ENCODE data around the gene PDE6C. TPM values are rescaled to one million over a fixed set of nuclear protein-coding genes. Genes with fewer than 3 reads are reported as not detected.

Gene PDE6C
- total RNA-seq, 4 donors from 2014 or later: not detected

DNA sequence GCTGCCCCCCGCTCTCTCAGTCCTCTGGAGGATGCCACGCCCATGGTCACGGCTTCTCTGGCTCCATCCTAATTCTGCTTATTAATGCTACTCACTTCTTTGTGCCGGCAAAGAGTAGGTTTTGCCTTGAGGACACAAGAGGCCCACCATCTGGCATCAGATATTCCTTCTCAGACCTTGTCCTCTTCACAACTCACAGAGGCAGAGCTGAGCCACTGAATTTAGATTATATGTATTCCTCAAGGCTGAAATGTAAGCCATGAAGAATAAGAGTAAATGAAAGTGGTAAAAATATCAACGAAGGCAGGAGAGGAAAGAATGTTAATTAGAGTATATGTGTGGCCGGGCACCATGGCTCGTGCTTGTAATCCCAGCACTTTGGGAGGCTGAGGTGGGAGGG is 17.8 kb upstream of the PDE6C start:
- intact Hi-C loops (cut with DNase I; ENCODE audit: low total_unique reads): no loop called here
- no peaks in the 10 kb centered on the region for H3K9me3 ChIP-seq
- TF ChIP-seq, protein P1, sequence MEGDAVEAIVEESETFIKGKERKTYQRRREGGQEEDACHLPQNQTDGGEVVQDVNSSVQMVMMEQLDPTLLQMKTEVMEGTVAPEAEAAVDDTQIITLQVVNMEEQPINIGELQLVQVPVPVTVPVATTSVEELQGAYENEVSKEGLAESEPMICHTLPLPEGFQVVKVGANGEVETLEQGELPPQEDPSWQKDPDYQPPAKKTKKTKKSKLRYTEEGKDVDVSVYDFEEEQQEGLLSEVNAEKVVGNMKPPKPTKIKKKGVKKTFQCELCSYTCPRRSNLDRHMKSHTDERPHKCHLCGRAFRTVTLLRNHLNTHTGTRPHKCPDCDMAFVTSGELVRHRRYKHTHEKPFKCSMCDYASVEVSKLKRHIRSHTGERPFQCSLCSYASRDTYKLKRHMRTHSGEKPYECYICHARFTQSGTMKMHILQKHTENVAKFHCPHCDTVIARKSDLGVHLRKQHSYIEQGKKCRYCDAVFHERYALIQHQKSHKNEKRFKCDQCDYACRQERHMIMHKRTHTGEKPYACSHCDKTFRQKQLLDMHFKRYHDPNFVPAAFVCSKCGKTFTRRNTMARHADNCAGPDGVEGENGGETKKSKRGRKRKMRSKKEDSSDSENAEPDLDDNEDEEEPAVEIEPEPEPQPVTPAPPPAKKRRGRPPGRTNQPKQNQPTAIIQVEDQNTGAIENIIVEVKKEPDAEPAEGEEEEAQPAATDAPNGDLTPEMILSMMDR (IDR thresholded peaks at IDR 0.05): no peak
- no peak for TF ChIP-seq POLR2A (IDR thresholded peaks at IDR 0.05)

DNA sequence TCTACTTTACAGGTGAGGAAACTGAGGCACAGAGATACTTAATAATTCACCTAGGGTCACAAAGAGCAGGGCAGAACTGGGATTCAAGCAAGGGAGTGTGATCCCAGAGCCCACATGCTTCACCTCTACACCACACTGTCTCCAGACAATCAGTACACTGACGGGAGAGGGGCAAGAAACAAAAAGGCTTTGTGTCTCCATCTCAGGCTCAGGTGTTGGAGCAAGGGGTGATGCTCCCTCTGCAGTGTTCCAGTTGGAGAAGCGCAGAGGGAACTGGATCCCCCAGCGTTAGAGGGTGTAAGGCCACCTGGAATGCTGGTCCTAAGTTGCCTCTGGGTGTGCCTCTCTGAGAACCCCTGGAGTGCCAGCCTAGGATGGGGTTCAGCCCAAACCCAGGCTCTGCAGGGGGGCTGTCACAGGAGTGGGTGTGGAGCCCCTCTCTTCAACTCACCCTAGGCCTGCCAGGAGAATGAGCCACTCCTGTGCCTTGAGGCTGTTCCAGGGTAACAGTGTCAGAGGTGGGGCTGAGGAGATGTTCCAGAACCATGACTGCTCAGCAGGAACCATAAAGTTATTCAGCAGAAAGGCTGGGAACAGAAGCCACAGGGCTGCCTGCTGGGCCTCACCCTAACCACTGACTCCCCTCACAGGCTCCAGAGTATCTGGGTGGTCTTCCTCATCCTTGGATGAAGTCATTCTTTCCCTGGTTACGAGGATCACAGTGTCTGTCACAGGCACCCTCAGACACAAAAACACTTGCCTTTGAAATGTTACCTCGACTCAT is 16.8 kb upstream of the PDE6C start:
- no peak overlapping the region for H3K27ac ChIP-seq
- no peaks in the 10 kb centered on the region for H3K36me3 ChIP-seq
- H3K9me3 ChIP-seq: no peaks in the 10 kb centered on the region
- intact Hi-C loops (cut with DNase I; ENCODE audit: low total_unique reads): no loop called here
- TF ChIP-seq POLR2A (IDR thresholded peaks at IDR 0.05): no peak
- TF ChIP-seq, protein P1 (IDR thresholded peaks at IDR 0.05): no peak
- DNase-seq: no peak
- peaks cover 0 to under 1% of the 10 kb centered on the region in 2 donors for H3K4me1 ChIP-seq
- no peaks in the 10 kb centered on the region for H3K27me3 ChIP-seq
- H3K4me3 ChIP-seq: no peak overlapping the region

More for the DNA sequence above, 17.8 kb upstream of the PDE6C start:
- H3K4me1 ChIP-seq: no peaks in the 10 kb centered on the region
- H3K36me3 ChIP-seq: no peaks in the 10 kb centered on the region
- no peaks in the 10 kb centered on the region for H3K27me3 ChIP-seq
- DNase-seq: no peak
- H3K4me3 ChIP-seq: no peak overlapping the region
- H3K27ac ChIP-seq: no peak overlapping the region

DNA sequence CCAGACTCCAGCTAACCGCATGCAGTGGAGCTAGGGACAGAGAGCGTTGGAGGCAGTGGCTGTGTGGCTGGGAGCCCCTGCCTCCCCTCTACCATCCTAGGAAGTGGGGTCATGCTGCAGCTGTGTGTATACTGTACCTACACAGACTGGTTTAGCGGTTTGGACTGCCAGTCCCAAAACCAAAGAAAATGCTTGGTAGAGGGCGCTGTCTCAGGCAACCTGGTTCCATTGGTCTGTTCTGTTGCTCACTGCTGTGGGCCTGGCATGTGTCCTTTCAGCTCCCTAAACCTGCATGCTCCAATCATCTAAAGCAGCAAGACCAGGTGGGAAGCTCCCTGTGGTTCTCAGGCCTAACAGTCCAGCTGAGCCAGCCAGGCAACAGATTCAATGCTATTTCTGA is 15.8 kb upstream of the PDE6C start:
- intact Hi-C loops (cut with DNase I; ENCODE audit: low total_unique reads): no loop called here
- no peaks in the 10 kb centered on the region for H3K9me3 ChIP-seq
- TF ChIP-seq, protein P1 (IDR thresholded peaks at IDR 0.05): no peak
- no peak for TF ChIP-seq POLR2A (IDR thresholded peaks at IDR 0.05)
- H3K27me3 ChIP-seq: no peaks in the 10 kb centered on the region
- peaks cover 0 to 4% of the 10 kb centered on the region in 2 donors for H3K4me1 ChIP-seq
- no peak for DNase-seq
- no peak overlapping the region for H3K27ac ChIP-seq
- H3K4me3 ChIP-seq: no peak overlapping the region
- H3K36me3 ChIP-seq: no peaks in the 10 kb centered on the region

DNA sequence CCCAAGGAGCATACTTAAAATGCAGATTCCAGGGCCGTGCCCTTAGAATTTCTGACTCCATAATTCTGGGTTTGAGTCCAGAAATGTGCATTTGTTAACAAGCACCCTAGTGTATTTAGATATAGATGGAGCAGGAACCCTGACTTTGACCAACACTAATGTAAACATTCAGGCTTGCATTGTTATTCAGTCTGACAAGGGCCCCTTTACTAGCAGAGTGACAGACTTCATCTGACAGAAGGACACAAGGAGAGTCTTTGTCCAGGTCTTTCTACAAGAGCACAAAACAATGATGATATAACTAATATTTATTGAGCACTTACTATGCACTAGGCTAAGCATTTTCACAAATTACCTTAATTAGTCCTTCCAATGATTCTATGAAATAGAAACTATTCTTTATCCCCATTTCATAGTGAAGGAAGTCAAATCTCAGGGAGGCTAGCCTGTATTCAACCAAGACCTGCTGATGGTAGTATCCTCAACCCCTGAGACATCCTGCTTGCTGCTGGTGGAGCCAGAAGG is 15.2 kb upstream of the PDE6C start:
- DNase-seq: no peak
- TF ChIP-seq, protein P1 (IDR thresholded peaks at IDR 0.05): no peak
- no peak for TF ChIP-seq POLR2A (IDR thresholded peaks at IDR 0.05)
- H3K36me3 ChIP-seq: no peaks in the 10 kb centered on the region
- H3K4me1 ChIP-seq: peaks cover 0 to 4% of the 10 kb centered on the region in 2 donors
- H3K9me3 ChIP-seq: no peaks in the 10 kb centered on the region
- no peak overlapping the region for H3K4me3 ChIP-seq
- no peak overlapping the region for H3K27ac ChIP-seq
- intact Hi-C loops (cut with DNase I; ENCODE audit: low total_unique reads): no loop called here
- H3K27me3 ChIP-seq: no peaks in the 10 kb centered on the region

DNA sequence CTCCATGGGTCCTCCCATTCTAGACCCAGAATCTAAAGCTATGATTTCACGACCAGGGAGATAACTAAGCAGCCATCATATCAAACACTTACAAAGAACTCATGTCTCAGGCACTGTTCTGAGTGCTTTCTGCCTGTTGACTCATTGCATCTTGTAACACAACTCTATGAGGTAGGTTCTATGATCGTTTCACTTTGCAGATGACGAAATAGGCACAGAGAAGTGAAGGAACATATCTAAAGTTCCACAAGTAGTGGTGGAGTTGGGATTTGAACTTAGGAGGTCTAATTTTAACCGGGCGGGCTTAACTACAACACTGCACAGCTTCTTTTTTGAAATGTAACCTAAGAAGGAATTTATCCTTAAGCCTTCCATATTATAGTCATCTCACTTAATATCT is 14.2 kb upstream of the PDE6C start:
- Histone ChIP-seq H3K27me3 (peaks cover 0 to 6% of the 10 kb centered on the region in 2 donors), H3K4me3 (no peak overlapping the region), H3K9me3 (no peaks in the 10 kb centered on the region), H3K4me1 (peaks cover 0 to 4% of the 10 kb centered on the region in 2 donors), H3K27ac (no peak overlapping the region), H3K36me3 (no peaks in the 10 kb centered on the region)
- TF ChIP-seq, protein P1 (IDR thresholded peaks at IDR 0.05): no peak
- no peak for TF ChIP-seq POLR2A (IDR thresholded peaks at IDR 0.05)
- DNase-seq: no peak
- intact Hi-C loops (cut with DNase I; ENCODE audit: low total_unique reads): no loop called here
